HEK293T (cell line): ENCODE data around the gene EDEM1.

Experiments used
- CTCF ChIA-PET: fragments of 350-600 bp; formaldehyde crosslinking; extraction: SDS; loops from one replicate; lab custom pipeline; 2021; ENCODE audit warnings: antibody characterized with exemption, inconsistent platforms; lab: Yijun Ruan, JAX
- POLR2A ChIA-PET: fragments of 350-600 bp; formaldehyde crosslinking; extraction: SDS; loops from one replicate; lab custom pipeline; 2020; ENCODE audit warnings: antibody characterized with exemption, inconsistent platforms; lab: Yijun Ruan, JAX
- DNase-seq: peaks from one replicate; pipeline ENCODE4 v3.0.0; 2012; ENCODE audit warnings: mixed read lengths; ENCODE audit errors: extremely low spot score
- ARNT ChIP-seq: fragments of 450-650 bp; IDR thresholded peaks from 2 replicates; pipeline ENCODE4 v1.6.1; 2017; ENCODE audit warnings: mild to moderate bottlenecking
- BHLHE40 ChIP-seq: fragments of 450-650 bp; IDR thresholded peaks from 2 replicates; pipeline ENCODE4 v1.6.1; 2016; ENCODE audit warnings: mild to moderate bottlenecking, moderate library complexity, borderline replicate concordance
- CTBP1 ChIP-seq: fragments of 450-650 bp; IDR thresholded peaks from 2 replicates; pipeline ENCODE4 v1.6.1; 2016; ENCODE audit warnings: borderline replicate concordance
- ELF4 ChIP-seq: fragments of 450-650 bp; IDR thresholded peaks from 2 replicates; pipeline ENCODE4 v1.6.1; 2017; ENCODE audit warnings: antibody characterized with exemption
- FOXA1 ChIP-seq: fragments of 450-650 bp; IDR thresholded peaks from 2 replicates; pipeline ENCODE4 v1.6.1; 2016; ENCODE audit warnings: mild to moderate bottlenecking
- FOXK2 ChIP-seq: fragments of 450-650 bp; IDR thresholded peaks from 2 replicates; pipeline ENCODE4 v1.6.1; 2016; ENCODE audit warnings: mild to moderate bottlenecking
- FOXM1 ChIP-seq: fragments of 450-650 bp; IDR thresholded peaks from 2 replicates; pipeline ENCODE4 v1.6.1; 2017; ENCODE audit warnings: mild to moderate bottlenecking, borderline replicate concordance
- HDGF ChIP-seq: fragments of 450-650 bp; IDR thresholded peaks from 2 replicates; pipeline ENCODE4 v1.6.1; 2017; ENCODE audit warnings: antibody characterized with exemption, borderline replicate concordance
- L3MBTL2 ChIP-seq: fragments of 450-650 bp; conservative IDR thresholded peaks from 2 replicates; pipeline ENCODE4 v1.6.1; 2016; ENCODE audit warnings: mild to moderate bottlenecking
- LEF1 ChIP-seq: fragments of 450-650 bp; IDR thresholded peaks from 2 replicates; pipeline ENCODE4 v1.6.1; 2017; ENCODE audit warnings: mild to moderate bottlenecking, borderline replicate concordance
- NFRKB ChIP-seq: fragments of 450-650 bp; IDR thresholded peaks from 2 replicates; pipeline ENCODE4 v1.6.1; 2016; ENCODE audit warnings: mild to moderate bottlenecking, moderate library complexity
- PKNOX1 ChIP-seq: fragments of 450-650 bp; IDR thresholded peaks from 2 replicates; pipeline ENCODE4 v1.6.1; 2016
- SP1 ChIP-seq: fragments of 450-650 bp; IDR thresholded peaks from 2 replicates; pipeline ENCODE4 v1.6.1; 2017
- SUZ12 ChIP-seq: fragments of 450-650 bp; IDR thresholded peaks from 2 replicates; pipeline ENCODE4 v1.6.1; 2016; ENCODE audit warnings: mild to moderate bottlenecking
- TARDBP ChIP-seq: fragments of 450-650 bp; IDR thresholded peaks from 2 replicates; pipeline ENCODE4 v1.6.1; 2016
- ZNF384 ChIP-seq: fragments of 450-650 bp; IDR thresholded peaks from 2 replicates; pipeline ENCODE4 v1.6.1; 2016

The EDEM1 gene

DNA sequence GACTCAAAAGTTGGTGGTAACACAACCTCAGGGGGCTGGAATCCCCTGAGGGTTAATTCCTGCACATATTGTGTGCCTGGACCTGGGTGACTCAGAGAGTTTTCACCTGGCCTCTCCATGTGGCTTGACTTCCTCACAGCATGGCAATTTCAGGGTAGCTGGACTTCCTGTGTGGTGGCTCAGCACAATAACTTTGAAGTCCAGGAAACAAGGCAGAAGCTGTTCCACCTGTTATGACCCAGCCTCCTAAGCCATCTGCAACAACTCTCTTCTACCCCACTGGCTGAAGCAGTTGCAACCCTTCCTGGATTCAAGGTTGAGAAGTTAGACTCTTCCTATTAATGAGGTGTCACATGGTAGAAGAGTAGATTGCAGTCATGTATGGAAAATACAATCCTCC is 58.4 kb downstream of the EDEM1 start:
- TF ChIP-seq ARNT, result no peak
- TF ChIP-seq NFRKB, result no peak
- ChIA-PET CTCF (no interaction called here), POLR2A (no interaction called here)
- no peak for DNase-seq

- CTCF ChIA-PET, result interaction anchor here (0.7 kb wide), 1 partner anchor 108 kb away, joined by 3 read pairs; no protein-coding TSS in a partner anchor
- TF ChIP-seq SP1, result no peak
- TF ChIP-seq ELF4, result no peak
- TF ChIP-seq FOXM1, result no peak
- no peak for TF ChIP-seq BHLHE40
- no peak for TF ChIP-seq HDGF
- TF ChIP-seq LEF1, result no peak
- TF ChIP-seq TARDBP, result no peak
- POLR2A ChIA-PET, result no interaction called here
- no peak for DNase-seq
Observed at GRCh38 chr3:5248822-5249221, 61.3 kb downstream of the EDEM1 start.

- DNase-seq, result no peak
- CTCF ChIA-PET, result no interaction called here
- TF ChIP-seq FOXA1 (no peak), ELF4 (no peak), BHLHE40 (no peak), FOXM1 (no peak), FOXK2 (no peak), ARNT (no peak), NFRKB (no peak), SUZ12 (no peak), SP1 (no peak), HDGF (no peak), PKNOX1 (no peak), LEF1 (no peak), CTBP1 (no peak), ZNF384 (no peak), L3MBTL2 (no peak), TARDBP (no peak)
- POLR2A ChIA-PET, result no interaction called here
Observed at GRCh38 chr3:5250467-5251195, 63.1 kb downstream of the EDEM1 start.

GRCh38 chr3:5251196-5251583 is 63.7 kb downstream of the EDEM1 start:
- ChIA-PET POLR2A (no interaction called here), CTCF (no interaction called here)
- TF ChIP-seq ELF4 (no peak), FOXA1 (no peak), PKNOX1 (no peak), CTBP1 (no peak), NFRKB (no peak), L3MBTL2 (no peak), LEF1 (no peak), FOXK2 (no peak), SUZ12 (no peak), HDGF (no peak), BHLHE40 (no peak), TARDBP (no peak), SP1 (no peak), FOXM1 (no peak), ARNT (no peak), ZNF384 (no peak)
- no peak for DNase-seq

GRCh38 chr3:5252131-5252530 is 64.6 kb downstream of the EDEM1 start:
- CTCF ChIA-PET, result no interaction called here
- DNase-seq, result no peak
- no peak for TF ChIP-seq HDGF
- no peak for TF ChIP-seq TARDBP
- TF ChIP-seq SP1, result no peak
- no peak for TF ChIP-seq L3MBTL2
- TF ChIP-seq SUZ12, result no peak
- TF ChIP-seq LEF1, result no peak
- TF ChIP-seq ZNF384, result no peak
- no peak for TF ChIP-seq CTBP1
- no peak for TF ChIP-seq BHLHE40
- no peak for TF ChIP-seq FOXK2
- POLR2A ChIA-PET, result no interaction called here

DNA sequence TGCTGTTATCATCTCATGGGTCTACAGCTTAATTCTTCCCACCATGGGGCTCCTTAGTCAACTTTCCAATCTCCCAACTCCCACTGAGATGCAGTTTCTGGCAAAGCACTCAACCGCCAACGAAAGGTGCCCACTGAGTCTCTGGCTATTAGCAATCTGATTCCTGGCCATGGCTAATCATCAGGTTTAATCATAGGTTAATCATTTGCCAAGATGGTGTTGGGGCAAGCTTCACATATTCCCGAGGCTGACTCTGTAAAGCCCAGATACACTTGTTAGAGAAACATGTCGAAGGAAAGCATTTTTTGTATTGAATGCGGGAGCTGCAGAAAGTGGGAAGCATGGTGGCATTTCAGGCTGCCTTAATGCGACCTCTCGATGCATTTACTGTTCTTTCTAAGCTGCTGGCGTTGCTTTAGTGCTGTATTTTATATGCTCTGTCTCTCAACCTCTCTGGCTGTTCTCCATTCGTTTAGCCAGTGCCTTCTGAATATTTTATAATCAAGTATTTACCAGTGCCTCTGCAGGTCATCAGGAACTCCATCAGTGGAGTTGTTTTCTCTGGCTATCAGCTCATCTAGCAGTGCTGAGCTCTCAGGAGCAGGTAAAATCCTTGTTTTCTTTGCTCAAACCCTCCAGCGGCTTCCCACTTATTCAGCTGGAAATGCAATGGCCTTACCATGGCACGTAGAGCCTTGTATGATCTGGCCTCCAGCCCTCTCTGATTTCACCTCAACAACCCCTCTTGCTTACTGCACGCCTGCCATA is 67.0 kb downstream of the EDEM1 start:
- POLR2A ChIA-PET, result no interaction called here
- DNase-seq, result no peak
- TF ChIP-seq BHLHE40 (no peak), FOXA1 (no peak), FOXK2 (no peak)
- CTCF ChIA-PET, result no interaction called here
